ENCODE data around the gene KAT6B. TPM values are rescaled to one million over a fixed set of nuclear protein-coding genes. Genes with fewer than 3 reads are reported as not detected.

Gene KAT6B
- polyA plus RNA-seq, 1 donor from 2014 or later: 11.5 TPM

GRCh38 chr10:75058161-75058560 lies 231.8 kb downstream of the KAT6B start:
- Histone ChIP-seq H3K27me3 (ENCODE audit: insufficient read depth, low read depth, low read length) (no peaks in the 10 kb centered on the region), H3K4me2 (ENCODE audit: low read length) (no peak overlapping the region), H3K4me3 (ENCODE audit: low read length) (no peak overlapping the region), H3K9me3 (ENCODE audit: low read length) (no peaks in the 10 kb centered on the region), H3F3A (ENCODE audit: insufficient read depth, low read length, poor library complexity, severe bottlenecking) (no peaks in the 10 kb centered on the region), H2AFZ (ENCODE audit: low read depth, low read length) (no peak overlapping the region), H4K20me1 (ENCODE audit: insufficient read depth) (no peaks in the 10 kb centered on the region), H3K27ac (ENCODE audit: low read length) (no peak overlapping the region), H3K9me2 (ENCODE audit: insufficient read depth, low read length) (no peaks in the 10 kb centered on the region), H3K79me2 (replicated peaks; ENCODE audit: insufficient read depth, low read length) (no peaks in the 10 kb centered on the region), H3K36me3 (ENCODE audit: insufficient read depth, low read length) (no peaks in the 10 kb centered on the region), H3K9ac (ENCODE audit: low read length) (no peak overlapping the region)
- TF ChIP-seq REST (IDR thresholded peaks at IDR 0.05; ENCODE audit: borderline replicate concordance): no peak
- no peak for TF ChIP-seq EP300 (conservative IDR thresholded peaks at IDR 0.05; ENCODE audit: poor library complexity, severe bottlenecking)
- no peak for TF ChIP-seq SMC3 (conservative IDR thresholded peaks at IDR 0.05; ENCODE audit: poor library complexity)
- no peak for TF ChIP-seq MXI1 (conservative IDR thresholded peaks at IDR 0.05; ENCODE audit: poor library complexity, severe bottlenecking)
- TF ChIP-seq RAD21 (conservative IDR thresholded peaks at IDR 0.05): no peak
- TF ChIP-seq EZH2 (IDR thresholded peaks at IDR 0.05; ENCODE audit: borderline replicate concordance, insufficient read depth, low read length, poor library complexity, severe bottlenecking): no peak
- TF ChIP-seq POLR2AphosphoS5 (IDR thresholded peaks at IDR 0.05): no peak
- TF ChIP-seq, protein P1, sequence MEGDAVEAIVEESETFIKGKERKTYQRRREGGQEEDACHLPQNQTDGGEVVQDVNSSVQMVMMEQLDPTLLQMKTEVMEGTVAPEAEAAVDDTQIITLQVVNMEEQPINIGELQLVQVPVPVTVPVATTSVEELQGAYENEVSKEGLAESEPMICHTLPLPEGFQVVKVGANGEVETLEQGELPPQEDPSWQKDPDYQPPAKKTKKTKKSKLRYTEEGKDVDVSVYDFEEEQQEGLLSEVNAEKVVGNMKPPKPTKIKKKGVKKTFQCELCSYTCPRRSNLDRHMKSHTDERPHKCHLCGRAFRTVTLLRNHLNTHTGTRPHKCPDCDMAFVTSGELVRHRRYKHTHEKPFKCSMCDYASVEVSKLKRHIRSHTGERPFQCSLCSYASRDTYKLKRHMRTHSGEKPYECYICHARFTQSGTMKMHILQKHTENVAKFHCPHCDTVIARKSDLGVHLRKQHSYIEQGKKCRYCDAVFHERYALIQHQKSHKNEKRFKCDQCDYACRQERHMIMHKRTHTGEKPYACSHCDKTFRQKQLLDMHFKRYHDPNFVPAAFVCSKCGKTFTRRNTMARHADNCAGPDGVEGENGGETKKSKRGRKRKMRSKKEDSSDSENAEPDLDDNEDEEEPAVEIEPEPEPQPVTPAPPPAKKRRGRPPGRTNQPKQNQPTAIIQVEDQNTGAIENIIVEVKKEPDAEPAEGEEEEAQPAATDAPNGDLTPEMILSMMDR (IDR thresholded peaks at IDR 0.05; ENCODE audit: poor library complexity, severe bottlenecking): no peak
- TF ChIP-seq TAF1 (IDR thresholded peaks at IDR 0.05; ENCODE audit: low read depth): no peak

DNA sequence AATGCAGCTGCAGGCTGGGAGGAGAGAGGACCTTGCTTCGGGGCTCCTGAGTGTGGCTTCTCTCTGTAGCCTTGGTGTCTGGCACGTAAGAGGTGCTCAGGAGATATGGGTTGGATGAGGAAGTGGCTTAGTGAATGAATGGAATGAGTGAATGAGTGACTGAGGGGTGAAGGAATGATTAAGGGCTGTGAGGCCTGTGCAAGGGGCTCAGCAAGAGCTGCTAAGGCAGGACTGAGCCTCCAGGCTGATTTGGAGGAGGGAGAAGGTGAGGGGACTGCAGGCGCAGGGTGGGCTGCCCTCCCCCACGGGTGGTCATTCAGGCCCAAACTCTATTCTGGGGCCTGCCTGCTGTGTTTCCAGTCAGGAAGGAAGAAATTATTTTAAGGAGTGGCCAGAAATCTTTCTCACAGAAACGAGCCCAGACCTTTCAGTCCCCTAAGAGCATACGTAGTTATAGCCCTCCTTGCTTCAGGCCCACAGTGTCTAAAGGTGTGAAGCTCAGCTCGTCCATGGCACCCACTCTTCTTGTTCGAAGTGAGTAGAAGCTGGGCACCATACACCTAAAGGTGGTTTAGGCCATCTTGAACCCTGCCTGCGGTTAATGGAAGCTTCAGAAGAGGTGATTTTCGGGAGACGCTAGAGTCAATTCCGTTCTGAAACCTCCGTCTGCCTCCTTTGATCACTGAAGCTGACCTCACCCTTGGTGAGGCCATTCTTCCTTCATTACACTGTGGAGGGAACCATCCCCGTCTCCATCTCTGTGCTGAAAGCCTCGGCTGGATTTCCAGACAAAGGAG lies 235.5 kb downstream of the KAT6B start:
- no peak overlapping the region for H3K4me3 ChIP-seq (ENCODE audit: low read length)
- no peaks in the 10 kb centered on the region for H3K36me3 ChIP-seq (ENCODE audit: insufficient read depth, low read length)
- no peaks in the 10 kb centered on the region for H3K9me2 ChIP-seq (ENCODE audit: insufficient read depth, low read length)
- no peak overlapping the region for H3K4me2 ChIP-seq (ENCODE audit: low read length)
- H3K27me3 ChIP-seq (ENCODE audit: insufficient read depth, low read depth, low read length): no peaks in the 10 kb centered on the region
- no peaks in the 10 kb centered on the region for H3K9me3 ChIP-seq (ENCODE audit: low read length)
- H3K27ac ChIP-seq (ENCODE audit: low read length): no peak overlapping the region
- no peaks in the 10 kb centered on the region for H3K79me2 ChIP-seq (replicated peaks; ENCODE audit: insufficient read depth, low read length)
- no peaks in the 10 kb centered on the region for H3F3A ChIP-seq (ENCODE audit: insufficient read depth, low read length, poor library complexity, severe bottlenecking)
- H2AFZ ChIP-seq (ENCODE audit: low read depth, low read length): no peak overlapping the region
- no peak overlapping the region for H3K9ac ChIP-seq (ENCODE audit: low read length)
- no peaks in the 10 kb centered on the region for H4K20me1 ChIP-seq (ENCODE audit: insufficient read depth)
- TF ChIP-seq SMC3 (conservative IDR thresholded peaks at IDR 0.05; ENCODE audit: poor library complexity) (no peak), REST (IDR thresholded peaks at IDR 0.05; ENCODE audit: borderline replicate concordance) (no peak), RAD21 (conservative IDR thresholded peaks at IDR 0.05) (no peak)
- TF ChIP-seq, protein P1 (IDR thresholded peaks at IDR 0.05; ENCODE audit: poor library complexity, severe bottlenecking): no peak
